Spleen (tissue), 11 donors: ENCODE data around the gene TMEM63C. TPM values are rescaled to one million over a fixed set of nuclear protein-coding genes. Genes with fewer than 3 reads are reported as not detected.

Source experiments
- DNase-seq: peaks from one replicate; pipeline ENCODE4 v3.0.0-alpha.2; 2020
- H3K27ac ChIP-seq, 8 donors: fragments of 200-600 bp; sonication (generic) in 7 of 8; 1 replicate in 4 of 8; 2 replicates in 4 of 8; pipeline versions ENCODE4 v1.5.0 to v1.8.0; 2016 to 2021; ENCODE audit warnings: inconsistent platforms in 4 of 8, mild to moderate bottlenecking in 4 of 8, moderate library complexity in 1 of 8
- H3K27me3 ChIP-seq, 7 donors: fragments of 200-600 bp; sonication (generic) in 6 of 7; replicated peaks in 1 of 7; 1 replicate in 4 of 7; 2 replicates in 3 of 7; pipeline versions ENCODE4 v1.5.0 to v1.8.0; 2016 to 2021; ENCODE audit warnings: inconsistent platforms in 3 of 7, mild to moderate bottlenecking in 1 of 7
- H3K36me3 ChIP-seq, 6 donors: fragments of 200-600 bp; sonication (generic) in 5 of 6; 1 replicate in 4 of 6; 2 replicates in 2 of 6; pipeline versions ENCODE4 v1.5.0 to v1.8.0; 2016 to 2021; ENCODE audit warnings: inconsistent platforms in 2 of 6
- H3K4me1 ChIP-seq, 6 donors: fragments of 200-600 bp; sonication (generic) in 5 of 6; 1 replicate in 3 of 6; 2 replicates in 3 of 6; pipeline versions ENCODE4 v1.5.0 to v1.8.0; 2016 to 2021; ENCODE audit warnings: inconsistent platforms in 3 of 6
- H3K4me3 ChIP-seq, 8 donors: fragments of 200-600 bp; sonication (generic) in 7 of 8; 1 replicate in 4 of 8; 2 replicates in 4 of 8; pipeline versions ENCODE4 v1.5.0 to v1.8.0; 2016 to 2021; ENCODE audit warnings: inconsistent platforms in 4 of 8, mild to moderate bottlenecking in 4 of 8, moderate library complexity in 2 of 8
- H3K9me3 ChIP-seq, 8 donors: fragments of 200-600 bp; sonication (generic) in 7 of 8; 1 replicate in 4 of 8; 2 replicates in 4 of 8; pipeline versions ENCODE4 v1.5.0 to v1.8.0; 2016 to 2021; ENCODE audit warnings: inconsistent platforms in 4 of 8
- CTCF ChIP-seq, 11 experiments: fragments of 200-600 bp in 7 of 11; fragments of 450-650 bp in 4 of 11; sonication (generic) in 4 of 11; IDR thresholded peaks in 8 of 11; conservative IDR thresholded peaks in 3 of 11; 1 replicate in 7 of 11; 2 replicates in 4 of 11; pipeline versions ENCODE4 v1.4.0 to v1.8.0; 2016 to 2021; ENCODE audit warnings: antibody characterized with exemption in 11 of 11, inconsistent platforms in 4 of 11, mild to moderate bottlenecking in 1 of 11
- POLR2A ChIP-seq, 3 donors: fragments of 450-650 bp; IDR thresholded peaks; one replicate each; pipeline ENCODE4 v1.5.1; 2017; ENCODE audit warnings: antibody characterized with exemption in 3 of 3, mild to moderate bottlenecking in 1 of 3
- POLR2AphosphoS5 ChIP-seq, 3 donors: sonication (generic); formaldehyde crosslinking; IDR thresholded peaks; one replicate each; pipeline ENCODE4 v1.5.1; 2017; ENCODE audit warnings: antibody characterized with exemption in 3 of 3
- WGBS, 5 donors: extraction: QIAGEN DNeasy Blood & Tissue Kit in 3 of 5; methylation state at CpG; one replicate each; pipeline versions ENCODE4 v1.1.5 to v1.1.7; 2013 to 2018; 5-methylcytosine and 5-hydroxymethylcytosine counted together
- intact Hi-C: fragments of 100-400 bp; cut with DNase I; formaldehyde crosslinking; loops from one replicate; pipeline ENCODE4 v1.15.0; 2023; ENCODE audit warnings: low total_unique reads
- polyA plus RNA-seq, 3 donors: library from polyadenylated mRNA; stranded (reverse); fragments of 200-250 nt; gene quantifications; one replicate each; pipeline ENCODE4 v1.2.1, GENCODE V29; 2013
- total RNA-seq, 7 donors: library from RNA; depleted of rRNA in 3 of 7; stranded (reverse); fragments of >200 nt in 3 of 7; fragmentation: NEBNext Ultra II Directional in 4 of 7; extraction: Animal tissue kit (Norgen Biotek cat#: 25700) in 4 of 7; gene quantifications; one replicate each; pipeline versions ENCODE4 v1.1.0 to v1.2.1, GENCODE V29; 2016 to 2021
- donor health status: healthy with polysubstance abuse.
- donor health status: DM: no; HTN: no; CAD: no; lungs with moderate emphysema.
- donor health status: DM: no; HTN: no; CAD: no.
- donor health status: Bipolar disorder and iron deficiency.
- donor health status: healthy.
- donor health status: DM: no; HTN: no; CAD: no.
- donor health status: DM: yes; HTN: yes; CAD: no.

TMEM63C gene
- total and polyA plus RNA-seq, 10 donors, result 0.20 to 13.4 (median 7.1) TPM

GRCh38 chr14:77186911-77187648 lies 5.5 kb downstream of the TMEM63C start:
- peaks cover 0 to 54% (median 16%) of the 10 kb centered on the region in 7 donors for H3K27me3 ChIP-seq
- intact Hi-C loops, result no loop called here
- H3K9me3 ChIP-seq, result no peaks in the 10 kb centered on the region
- no peak for TF ChIP-seq POLR2AphosphoS5 (IDR thresholded peaks at IDR 0.05)
- no peak for TF ChIP-seq CTCF (IDR thresholded peaks at IDR 0.05 in 8 of 11, conservative IDR thresholded peaks at IDR 0.05 in 3 of 11)
- no peak for TF ChIP-seq POLR2A (IDR thresholded peaks at IDR 0.05)
- no peak overlapping the region for H3K27ac ChIP-seq
- peaks cover 3 to 12% (median 5%) of the 10 kb centered on the region in 6 donors for H3K4me1 ChIP-seq
- no peak overlapping the region for H3K4me3 ChIP-seq
- DNase-seq, result no peak
- WGBS, 5 donors, result 54 to 70% (median 69%) methylated on average over 13 to 15 of the region's 15 CpGs
- no peaks in the 10 kb centered on the region for H3K36me3 ChIP-seq

- TF ChIP-seq POLR2A (IDR thresholded peaks at IDR 0.05) (no peak), CTCF (IDR thresholded peaks at IDR 0.05 in 8 of 11, conservative IDR thresholded peaks at IDR 0.05 in 3 of 11) (no peak), POLR2AphosphoS5 (IDR thresholded peaks at IDR 0.05) (no peak)
- Histone ChIP-seq H3K27ac (no peak overlapping the region), H3K27me3 (peaks cover 0 to 48% (median 11%) of the 10 kb centered on the region in 7 donors), H3K9me3 (no peaks in the 10 kb centered on the region), H3K36me3 (no peaks in the 10 kb centered on the region), H3K4me3 (no peak overlapping the region), H3K4me1 (peaks cover 0 to 7% (median under 1%) of the 10 kb centered on the region in 6 donors)
- WGBS, 5 donors, result 65 to 85% (median 72%) methylated on average over 2 to 3 of the region's 3 CpGs
- intact Hi-C loops, result no loop called here
- no peak for DNase-seq
These were observed 6.0 kb downstream of the TMEM63C start for GRCh38 chr14:77187649-77188012.

- peak; percentile 20 for DNase-seq
- Histone ChIP-seq H3K4me1 (no peaks in the 10 kb centered on the region), H3K4me3 (no peak overlapping the region), H3K9me3 (no peaks in the 10 kb centered on the region), H3K27ac (no peak overlapping the region), H3K36me3 (no peaks in the 10 kb centered on the region), H3K27me3 (peaks cover 0 to 30% (median 5%) of the 10 kb centered on the region in 7 donors)
- TF ChIP-seq POLR2AphosphoS5 (IDR thresholded peaks at IDR 0.05) (no peak), POLR2A (IDR thresholded peaks at IDR 0.05) (no peak), CTCF (IDR thresholded peaks at IDR 0.05 in 8 of 11, conservative IDR thresholded peaks at IDR 0.05 in 3 of 11) (no peak)
- intact Hi-C loops, result no loop called here
- WGBS, 5 donors, result 65 to 78% (median 70%) methylated on average over 4 of the region's 4 CpGs
These were observed 7.9 kb downstream of the TMEM63C start for GRCh38 chr14:77189479-77189878.

GRCh38 chr14:77190977-77191376 lies 9.4 kb downstream of the TMEM63C start:
- H3K27me3 ChIP-seq, result peaks cover 0 to 28% (median 0%) of the 10 kb centered on the region in 7 donors
- H3K27ac ChIP-seq, result no peak overlapping the region
- intact Hi-C loops, result no loop called here
- TF ChIP-seq POLR2A (IDR thresholded peaks at IDR 0.05), result no peak
- TF ChIP-seq CTCF (IDR thresholded peaks at IDR 0.05 in 8 of 11, conservative IDR thresholded peaks at IDR 0.05 in 3 of 11), result no peak
- TF ChIP-seq POLR2AphosphoS5 (IDR thresholded peaks at IDR 0.05), result no peak
- H3K4me1 ChIP-seq, result no peaks in the 10 kb centered on the region
- no peak overlapping the region for H3K4me3 ChIP-seq
- 81 to 91% (median 86%) methylated on average over 1 of the region's 1 CpG for WGBS, 5 donors
- no peaks in the 10 kb centered on the region for H3K36me3 ChIP-seq
- no peaks in the 10 kb centered on the region for H3K9me3 ChIP-seq
- no peak for DNase-seq
